GM12878 (cell line): ENCODE measurements around the gene CRB1. TPM values are rescaled to one million over a fixed set of nuclear protein-coding genes. Genes with fewer than 3 reads are reported as not detected.

Source experiments
- ATAC-seq: fragments of 200-7000 bp; cut with Tn5 transposase; 3 replicates; pipeline ENCODE4 v1.9.1; 2020; ENCODE audit warnings: mild to moderate bottlenecking, moderate library complexity
- BruUV-seq: library from RNA; stranded (reverse); fragments of 400-500 nt; replicated peaks from 2 replicates; lab custom pipeline; 2021; lab: Mats Ljungman, UMichigan
- CTCF ChIA-PET: fragments of 300-600 bp; sonication (Branson Sonifier 250); formaldehyde crosslinking; extraction: SDS; loops from one replicate; lab custom pipeline; 2021; ENCODE audit warnings: inconsistent platforms; lab: Yijun Ruan, JAX
- POLR2A ChIA-PET: fragments of 350-600 bp; formaldehyde crosslinking; extraction: SDS; loops from one replicate; lab custom pipeline; 2021; ENCODE audit warnings: inconsistent platforms; lab: Charles Lee
- RAD21 ChIA-PET: fragments of 300-600 bp; sonication (Branson Sonifier 250); formaldehyde crosslinking; loops from one replicate; lab custom pipeline; 2023; ENCODE audit warnings: antibody characterized with exemption; ENCODE audit not compliant: unreplicated experiment; lab: Charles Lee
- SMC1A ChIA-PET: fragments of 300-600 bp; sonication (Branson Sonifier 250); formaldehyde crosslinking; loops from one replicate; lab custom pipeline; 2023; ENCODE audit not compliant: unreplicated experiment, uncharacterized antibody; lab: Charles Lee
- DNase-seq: peaks from one replicate; pipeline ENCODE4 v3.0.0-alpha.2; 2011; ENCODE audit warnings: low read depth, low spot score
- FAIRE-seq: peaks from 3 replicates; lab custom pipeline; 2011; peaks lifted over from hg19 to GRCh38; lab: Jason Lieb, UNC
- H2AFZ ChIP-seq: 2 replicates; pipeline ENCODE4 v1.6.0; 2011; ENCODE audit warnings: low read depth, low read length, control low read depth; ENCODE audit not compliant: control insufficient read depth
- H3K27ac ChIP-seq: 2 replicates; pipeline ENCODE4 v1.5.1; 2011; ENCODE audit warnings: control low read depth; ENCODE audit not compliant: control insufficient read depth, insufficient read depth
- H3K27me3 ChIP-seq, 2 experiments: replicated peaks in 1 of 2; 2 replicates each; pipeline versions ENCODE4 v1.6.0 to v1.6.1; 2011; ENCODE audit warnings: low read length in 1 of 2; ENCODE audit not compliant: control insufficient read depth in 2 of 2, insufficient read depth in 2 of 2
- H3K36me3 ChIP-seq, 2 experiments: 2 replicates each; pipeline ENCODE4 v1.5.1; 2011; ENCODE audit warnings: low read length in 1 of 2; ENCODE audit not compliant: control insufficient read depth in 2 of 2, insufficient read depth in 2 of 2
- H3K4me1 ChIP-seq: 2 replicates; pipeline ENCODE4 v1.6.1; 2011; ENCODE audit warnings: mild to moderate bottlenecking, low read length, moderate library complexity, mixed read lengths; ENCODE audit not compliant: control insufficient read depth, insufficient read depth
- H3K4me2 ChIP-seq: 2 replicates; pipeline ENCODE4 v1.6.0; 2011; ENCODE audit warnings: control low read depth; ENCODE audit not compliant: control insufficient read depth, insufficient read depth
- H3K4me3 ChIP-seq: fragments of 200-600 bp; sonication (generic); 2 replicates; pipeline ENCODE4 v1.5.1; 2016
- H3K79me2 ChIP-seq: 2 replicates; pipeline ENCODE4 v1.6.0; 2011; ENCODE audit warnings: low read length; ENCODE audit not compliant: control insufficient read depth, insufficient read depth
- H3K9ac ChIP-seq: 2 replicates; pipeline ENCODE4 v1.8.0; 2011; ENCODE audit warnings: low read length, control low read depth, mixed read lengths; ENCODE audit not compliant: control insufficient read depth, insufficient read depth
- H3K9me3 ChIP-seq: replicated peaks from 3 replicates; pipeline ENCODE4 v1.5.1; 2011; ENCODE audit warnings: mild to moderate bottlenecking, low read length; ENCODE audit not compliant: control insufficient read depth, insufficient read depth
- H4K20me1 ChIP-seq: 2 replicates; pipeline ENCODE4 v1.6.0; 2011; ENCODE audit not compliant: control insufficient read depth, insufficient read depth
- ASH2L ChIP-seq: fragments of 300-600, 200-600 bp; sonication (generic); IDR thresholded peaks from 2 replicates; pipeline ENCODE4 v1.6.1; 2017; ENCODE audit warnings: low read depth, mild to moderate bottlenecking, borderline replicate concordance
- BCL11A ChIP-seq: IDR thresholded peaks from 2 replicates; pipeline ENCODE4 v1.6.1; 2011; ENCODE audit warnings: low read depth, low read length
- BCL3 ChIP-seq: IDR thresholded peaks from 2 replicates; pipeline ENCODE4 v1.6.1; 2011; ENCODE audit warnings: borderline replicate concordance, low read depth, mild to moderate bottlenecking, moderate library complexity, low read length; ENCODE audit not compliant: insufficient read depth, poor library complexity, severe bottlenecking
- CREM ChIP-seq: IDR thresholded peaks from 2 replicates; pipeline ENCODE4 v1.6.1; 2014; ENCODE audit warnings: antibody characterized with exemption, low read depth
- E4F1 ChIP-seq: fragments of 450-650 bp; IDR thresholded peaks from 2 replicates; pipeline ENCODE4 v1.6.1; 2018; ENCODE audit warnings: borderline replicate concordance, mild to moderate bottlenecking; ENCODE audit not compliant: partially characterized antibody
- KAT2A ChIP-seq: conservative IDR thresholded peaks from 2 replicates; pipeline ENCODE4 v1.6.1; 2011; ENCODE audit warnings: low read depth, low read length; ENCODE audit not compliant: control insufficient read depth
- POLR2A ChIP-seq: IDR thresholded peaks from 2 replicates; pipeline ENCODE4 v1.6.1; 2011; ENCODE audit warnings: low read depth, mild to moderate bottlenecking, low read length
- POLR2AphosphoS5 ChIP-seq: IDR thresholded peaks from 2 replicates; pipeline ENCODE4 v1.6.1; 2011; ENCODE audit warnings: mild to moderate bottlenecking, low read length, inconsistent platforms
- RAD21 ChIP-seq: IDR thresholded peaks from 2 replicates; pipeline ENCODE4 v1.6.1; 2011; ENCODE audit warnings: mild to moderate bottlenecking, low read depth, low read length, moderate library complexity; ENCODE audit not compliant: insufficient read depth
- STAT3 ChIP-seq: IDR thresholded peaks from 2 replicates; pipeline ENCODE4 v1.6.1; 2011; ENCODE audit warnings: low read depth, low read length, improper control_type of control experiment
- USF2 ChIP-seq: IDR thresholded peaks from 2 replicates; pipeline ENCODE4 v1.6.1; 2011; ENCODE audit warnings: low read depth, low read length, improper control_type of control experiment, borderline replicate concordance
- ZNF207 ChIP-seq: fragments of 450-650 bp; IDR thresholded peaks from 2 replicates; pipeline ENCODE4 v1.6.1; 2014; ENCODE audit warnings: antibody characterized with exemption, mild to moderate bottlenecking, borderline replicate concordance
- ZNF384 ChIP-seq: IDR thresholded peaks from 2 replicates; pipeline ENCODE4 v1.6.1; 2012; ENCODE audit warnings: low read depth, mild to moderate bottlenecking, low read length, improper control_type of control experiment, borderline replicate concordance
- ZNF687 ChIP-seq: fragments of 450-650 bp; IDR thresholded peaks from 2 replicates; pipeline ENCODE4 v1.6.1; 2017; ENCODE audit warnings: mild to moderate bottlenecking, moderate library complexity
- WGBS: methylation state at CpG from one replicate; pipeline ENCODE4 v1.1.6; 2016; ENCODE audit warnings: low lambda C conversion rate; ENCODE audit not compliant: insufficient replicate concordance, insufficient coverage; ENCODE audit errors: missing lambda C conversion rate; 5-methylcytosine and 5-hydroxymethylcytosine counted together
- in situ Hi-C: fragments of 300-500 bp; cut with MboI; formaldehyde crosslinking; loops from 9 replicates; pipeline ENCODE4 v1.14.3; 2018; ENCODE audit warnings: mixed read lengths
- intact Hi-C: fragments of 100-400 bp; cut with micrococcal nuclease; formaldehyde crosslinking; loops from one replicate; pipeline ENCODE4 v1.14.2; 2022; ENCODE audit not compliant: unreplicated experiment
- polyA plus RNA-seq, 11 experiments: library from polyadenylated mRNA; depleted of rRNA in 4 of 11; unstranded in 6 of 11; stranded (reverse) in 5 of 11; fragments of >200 nt; fragmentation: Nextera tagmentation in 4 of 11; fragmentation: Illumina TruSeq in 1 of 11; extraction: Ambion mirVana in 4 of 11; extraction: Trizol in 1 of 11; gene quantifications; 1 replicate in 1 of 11; 2 replicates in 10 of 11; pipeline versions ENCODE4 v1.2.1 to v1.2.3, GENCODE V29; 2011 to 2016; ENCODE audit warnings: inconsistent platforms in 2 of 11, missing spikeins in 2 of 11, low read depth in 1 of 11
- total RNA-seq, 4 experiments: library from RNA; depleted of rRNA in 3 of 4; stranded (reverse); fragments of >200 nt in 3 of 4; fragmentation: Illumina TruSeq in 1 of 4; extraction: Trizol in 1 of 4; gene quantifications; 2 replicates each; pipeline versions ENCODE4 v1.2.1 to v1.2.3, GENCODE V29; 2013 to 2021

The CRB1 gene
- total and polyA plus RNA-seq, 10 of the 15 experiments (the other 5 are each of a cell fraction or from before 2014, with no cell fraction given) = 0.06 to 0.10 (median 0.06) TPM; not detected in 7

GRCh38 chr1:197363855-197364254 is 95.8 kb downstream of the CRB1 start (continued):
- TF ChIP-seq ZNF384 (no peak), POLR2A (no peak), RAD21 (no peak), USF2 (no peak)

GRCh38 chr1:197366996-197367395 is 98.9 kb downstream of the CRB1 start:
- no peak for FAIRE-seq
- ChIA-PET CTCF (interaction anchor here (1.0 kb wide), 1 partner anchor 10 kb away, joined by 3 read pairs; no protein-coding TSS in a partner anchor), RAD21 (no interaction called here), SMC1A (interaction anchor here (0.5 kb wide), 1 partner anchor 11 kb away, joined by 3 read pairs; no protein-coding TSS in a partner anchor), POLR2A (no interaction called here)
- H3K4me1 ChIP-seq = no peaks in the 10 kb centered on the region
- DNase-seq = no peak
- H3K4me2 ChIP-seq = no peak overlapping the region
- H3K9me3 ChIP-seq = no peaks in the 10 kb centered on the region
- no peaks in the 10 kb centered on the region for H4K20me1 ChIP-seq
- no peaks in the 10 kb centered on the region for H3K79me2 ChIP-seq
- no peak overlapping the region for H3K9ac ChIP-seq
- no peak for ATAC-seq
- no peaks in the 10 kb centered on the region; a peak in 1 of 4 replicates for H3K27me3 ChIP-seq
- no TSS peak for BruUV-seq
- intact Hi-C loops (no loop called here), in situ Hi-C loops (loop anchor here (25.0 kb wide), 1 partner anchor 530 kb away; no protein-coding TSS in a partner anchor)
- no peak overlapping the region for H3K4me3 ChIP-seq
- no peak overlapping the region for H3K27ac ChIP-seq
- H3K36me3 ChIP-seq = no peaks in the 10 kb centered on the region
- H2AFZ ChIP-seq = no peak overlapping the region
- 44% methylated on average over 2 of the region's 2 CpGs for WGBS
- TF ChIP-seq KAT2A (no peak), BCL3 (no peak), POLR2AphosphoS5 (no peak), E4F1 (no peak), STAT3 (no peak), ZNF207 (no peak), CREM (no peak), RAD21 (no peak), BCL11A (no peak), ASH2L (no peak), ZNF687 (no peak)
